Raji (cell line): Measurements from ENCODE around the gene ARL4A.

Source experiments
- POLR2A ChIP-seq: IDR thresholded peaks from 2 replicates; pipeline ENCODE4 v1.6.1; 2011; ENCODE audit warnings: low read depth, low read length, control low read depth; ENCODE audit not compliant: insufficient read depth

The ARL4A gene

GRCh38 chr7:12715372-12716133 is 28.1 kb downstream of the ARL4A start:
- no peak for TF ChIP-seq POLR2A

DNA sequence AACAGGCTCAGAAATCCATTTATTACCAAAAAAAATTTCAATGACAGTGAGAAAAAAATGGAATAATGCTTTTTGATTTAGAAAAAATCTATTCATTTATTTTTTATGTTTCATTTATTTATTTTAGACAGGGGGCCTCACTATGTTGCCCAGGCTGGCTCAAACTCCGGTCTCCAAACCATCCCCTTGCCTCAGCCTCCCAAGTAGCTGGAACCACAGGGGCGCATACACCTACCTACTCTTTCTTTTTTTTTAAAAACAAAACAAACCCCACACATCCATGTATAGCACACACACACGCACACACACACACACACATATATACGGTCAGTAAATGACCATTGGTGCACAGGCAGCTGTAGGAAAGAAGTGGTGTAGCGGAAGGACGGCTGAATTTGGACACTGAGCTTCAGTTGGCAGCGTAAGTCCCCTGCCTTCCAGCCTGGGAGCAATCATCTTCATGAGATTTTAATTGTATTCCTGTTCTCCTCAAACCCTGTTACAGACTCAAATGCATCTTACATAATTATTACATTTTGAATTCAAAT is 28.8 kb downstream of the ARL4A start:
- no peak for TF ChIP-seq POLR2A

GRCh38 chr7:12716722-12717121 is 29.3 kb downstream of the ARL4A start:
- TF ChIP-seq POLR2A = no peak

GRCh38 chr7:12719141-12719919 is 31.9 kb downstream of the ARL4A start:
- no peak for TF ChIP-seq POLR2A

DNA sequence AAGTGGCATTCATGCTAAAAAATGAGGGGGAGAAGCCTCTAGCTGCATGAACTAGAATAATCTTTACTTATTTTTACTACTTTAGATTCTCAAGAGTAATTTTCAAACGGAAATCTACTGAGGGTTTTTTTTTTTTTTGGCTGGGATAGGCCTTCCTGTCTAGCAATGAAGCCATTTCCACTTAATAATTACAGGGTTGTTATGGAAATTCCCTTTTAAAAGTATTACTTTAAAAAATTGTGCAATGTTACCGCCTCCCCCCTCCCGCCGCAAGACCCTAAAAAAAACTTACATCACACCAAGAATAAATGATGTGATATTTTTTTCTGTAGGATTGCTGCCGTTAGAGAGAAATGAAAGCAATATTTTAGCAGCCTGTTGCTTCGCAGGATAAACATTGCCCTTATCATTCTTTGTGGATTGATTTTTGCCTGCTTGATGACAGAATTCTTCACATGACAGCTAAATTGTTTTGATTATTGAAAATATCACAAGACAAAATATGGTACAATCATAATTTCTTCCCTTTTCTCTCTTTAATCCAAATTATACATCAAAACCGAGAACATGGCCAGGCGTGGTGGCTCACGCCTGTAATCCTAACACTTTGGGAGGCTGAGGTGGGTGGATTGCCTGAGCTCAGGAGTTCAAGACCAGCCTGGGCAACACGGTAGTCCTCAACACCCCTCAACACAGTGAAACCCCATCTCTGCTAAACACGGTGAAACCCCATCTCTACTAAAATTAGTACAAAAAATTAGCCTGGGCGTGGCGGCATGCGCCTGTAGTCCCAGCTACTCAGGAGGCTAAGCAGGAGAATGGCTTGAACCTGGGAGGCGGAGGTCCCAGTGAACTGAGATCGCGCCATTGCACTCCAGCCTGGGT is 32.8 kb downstream of the ARL4A start:
- TF ChIP-seq POLR2A = no peak

- TF ChIP-seq POLR2A = no peak
Measured at GRCh38 chr7:12721286-12721830, 33.9 kb downstream of the ARL4A start.

DNA sequence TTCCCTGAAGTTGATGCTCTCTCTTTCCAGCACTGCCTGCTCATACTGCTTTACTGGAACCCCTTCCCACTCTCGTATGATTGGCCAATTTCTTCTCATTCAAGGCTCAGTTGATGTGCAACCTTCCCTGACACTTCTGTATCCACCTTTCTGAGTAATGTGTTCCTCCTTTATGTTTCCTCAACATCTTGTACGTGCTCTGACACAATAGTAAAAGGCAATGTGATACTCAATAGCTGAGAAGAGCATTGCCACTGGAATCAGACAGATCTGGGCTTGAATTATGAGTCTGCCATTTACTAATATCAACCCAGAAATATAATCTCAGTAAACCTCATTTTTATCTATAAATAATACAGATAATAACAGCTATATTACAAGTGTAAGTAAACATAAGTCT is 34.7 kb downstream of the ARL4A start:
- TF ChIP-seq POLR2A = no peak

- TF ChIP-seq POLR2A = no peak
Measured at GRCh38 chr7:12722636-12723605, 35.5 kb downstream of the ARL4A start.

DNA sequence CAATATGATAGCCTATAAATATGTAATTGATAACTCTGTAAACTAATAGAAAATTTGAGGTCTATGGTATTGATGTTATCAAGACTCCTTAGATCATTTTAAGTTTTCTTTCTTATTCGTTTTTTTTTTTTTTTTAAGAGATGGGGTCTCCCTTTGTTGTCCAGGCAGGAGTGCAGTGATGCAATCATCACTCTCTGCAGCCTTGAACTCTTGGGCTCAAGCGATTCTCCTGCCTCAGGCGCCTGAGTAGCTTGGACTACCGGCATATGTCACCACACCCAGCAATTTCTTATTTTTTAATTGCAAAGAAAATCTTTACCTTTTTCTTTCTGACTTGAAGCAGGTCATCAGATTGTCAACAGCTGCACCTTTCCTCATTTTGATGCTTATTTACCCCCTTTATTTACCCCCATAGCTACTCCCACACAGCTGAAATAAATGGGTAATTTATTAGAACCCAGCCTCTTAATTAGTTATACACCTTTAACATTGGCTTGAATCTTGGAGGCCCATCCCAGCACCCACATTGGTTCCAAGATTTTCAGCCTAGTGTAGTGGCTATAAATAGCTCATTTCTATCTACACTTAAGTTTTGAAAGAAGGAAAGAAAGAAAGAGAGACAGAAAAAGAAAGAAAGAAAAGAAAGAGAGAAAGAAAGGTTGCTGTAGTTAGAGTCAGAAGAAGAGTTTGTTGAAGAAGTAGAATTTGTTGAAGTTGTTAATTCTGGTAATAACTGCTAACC is 38.3 kb downstream of the ARL4A start:
- TF ChIP-seq POLR2A = no peak

DNA sequence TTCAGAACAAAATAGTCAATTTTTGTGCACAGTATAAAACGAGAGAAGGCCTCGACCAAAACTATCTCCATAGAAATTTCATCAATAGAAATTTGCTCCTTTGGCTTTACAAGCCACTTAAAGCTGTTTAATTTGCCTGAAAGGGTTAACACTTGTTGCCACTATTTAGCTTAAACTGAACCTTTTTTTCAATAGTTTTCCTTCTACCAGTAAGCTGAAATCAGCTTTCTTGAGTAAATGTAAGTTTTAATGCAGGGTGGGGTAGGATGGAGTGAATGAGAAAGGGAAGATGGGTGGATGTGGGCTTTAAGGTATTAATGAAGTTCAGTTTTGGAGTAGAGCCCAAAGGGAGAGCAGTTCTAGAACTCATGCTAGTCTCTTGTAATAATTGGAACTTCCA is 39.5 kb downstream of the ARL4A start:
- TF ChIP-seq POLR2A = no peak

GRCh38 chr7:12727455-12728191 is 40.2 kb downstream of the ARL4A start:
- TF ChIP-seq POLR2A = no peak

DNA sequence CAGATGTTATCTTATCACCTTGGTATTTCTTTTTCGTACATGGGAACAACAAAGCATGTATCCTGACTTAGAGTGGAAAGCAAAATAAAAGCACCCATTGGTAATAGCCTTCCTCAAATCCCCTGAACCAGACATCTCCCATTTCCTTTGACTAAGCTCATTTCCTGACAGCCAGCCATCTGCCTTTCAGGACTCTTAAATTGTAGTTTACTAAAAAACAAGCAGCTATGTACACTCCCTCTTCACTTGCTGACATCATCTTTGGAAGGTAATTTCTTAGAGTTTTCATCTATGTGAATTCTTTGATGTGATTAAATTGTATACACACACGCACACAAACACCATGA is 40.7 kb downstream of the ARL4A start:
- no peak for TF ChIP-seq POLR2A
